Measurements from ENCODE around the gene PHTF2. TPM values are rescaled to one million over a fixed set of nuclear protein-coding genes. Genes with fewer than 3 reads are reported as not detected.

PHTF2 gene
- total RNA-seq, 1 donor from 2014 or later, result 14.5 TPM

DNA sequence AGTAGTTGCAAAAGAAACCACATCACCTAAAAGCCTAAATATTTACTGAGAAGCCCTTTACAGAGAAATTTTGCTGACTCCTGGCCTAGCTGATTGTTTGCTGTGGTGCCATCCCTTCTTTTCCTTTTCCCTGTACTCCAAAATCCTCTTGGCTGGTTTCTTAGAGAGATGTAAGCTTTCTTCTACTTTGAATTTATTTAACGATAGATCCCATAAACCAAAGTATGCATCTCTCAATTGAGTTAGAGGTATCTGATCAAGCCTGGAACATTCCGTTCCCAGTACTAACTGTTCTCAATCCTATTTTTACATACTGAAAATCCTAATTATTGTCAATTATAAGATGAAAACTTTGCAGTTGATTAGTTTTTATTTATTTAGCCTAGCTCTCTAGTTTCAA is 6.6 kb upstream of the PHTF2 start:
- DNase-seq (ENCODE audit: low spot score), result no peak

- DNase-seq (ENCODE audit: low spot score), result no peak
Observed at GRCh38 chr7:77794000-77794399, 4.6 kb upstream of the PHTF2 start.

GRCh38 chr7:77796109-77796508 is 2.5 kb upstream of the PHTF2 start:
- no peak for DNase-seq (ENCODE audit: low spot score)

- no peak for DNase-seq (ENCODE audit: low spot score)
Observed at GRCh38 chr7:77796960-77797359, 1.6 kb upstream of the PHTF2 start.

DNA sequence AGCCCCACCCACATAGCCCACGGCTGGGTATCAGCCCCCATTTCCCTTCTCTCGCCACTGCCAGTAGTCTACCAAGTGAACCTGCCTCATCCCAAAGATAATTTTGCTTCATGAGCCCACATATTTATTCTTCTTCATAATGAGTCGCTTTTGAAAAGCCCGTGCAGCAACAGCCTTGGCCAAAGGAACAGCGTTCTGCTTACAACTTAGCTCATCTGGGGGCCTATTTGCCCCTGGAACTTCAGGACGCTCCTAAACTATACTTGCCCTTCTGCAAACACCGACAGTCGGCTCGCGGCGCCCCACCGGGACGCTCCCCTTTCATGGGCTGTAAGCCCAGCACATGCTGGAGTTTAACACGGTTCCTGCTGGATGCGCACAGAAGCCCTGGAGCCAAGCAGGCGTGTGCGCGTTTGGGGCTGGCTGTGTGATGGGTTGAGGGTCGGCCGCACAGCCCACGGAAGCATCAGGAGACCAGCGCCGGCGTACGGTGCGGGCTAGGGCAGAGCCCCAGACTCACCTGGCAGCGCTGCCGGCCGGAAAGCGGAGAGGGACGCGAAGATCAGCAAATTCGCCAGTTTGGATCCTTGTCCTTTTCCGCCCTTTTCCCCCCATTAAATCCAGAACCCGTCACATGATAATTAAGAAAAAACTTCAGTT is 709 bp upstream of the PHTF2 start:
- DNase-seq (ENCODE audit: low spot score), result no peak

DNA sequence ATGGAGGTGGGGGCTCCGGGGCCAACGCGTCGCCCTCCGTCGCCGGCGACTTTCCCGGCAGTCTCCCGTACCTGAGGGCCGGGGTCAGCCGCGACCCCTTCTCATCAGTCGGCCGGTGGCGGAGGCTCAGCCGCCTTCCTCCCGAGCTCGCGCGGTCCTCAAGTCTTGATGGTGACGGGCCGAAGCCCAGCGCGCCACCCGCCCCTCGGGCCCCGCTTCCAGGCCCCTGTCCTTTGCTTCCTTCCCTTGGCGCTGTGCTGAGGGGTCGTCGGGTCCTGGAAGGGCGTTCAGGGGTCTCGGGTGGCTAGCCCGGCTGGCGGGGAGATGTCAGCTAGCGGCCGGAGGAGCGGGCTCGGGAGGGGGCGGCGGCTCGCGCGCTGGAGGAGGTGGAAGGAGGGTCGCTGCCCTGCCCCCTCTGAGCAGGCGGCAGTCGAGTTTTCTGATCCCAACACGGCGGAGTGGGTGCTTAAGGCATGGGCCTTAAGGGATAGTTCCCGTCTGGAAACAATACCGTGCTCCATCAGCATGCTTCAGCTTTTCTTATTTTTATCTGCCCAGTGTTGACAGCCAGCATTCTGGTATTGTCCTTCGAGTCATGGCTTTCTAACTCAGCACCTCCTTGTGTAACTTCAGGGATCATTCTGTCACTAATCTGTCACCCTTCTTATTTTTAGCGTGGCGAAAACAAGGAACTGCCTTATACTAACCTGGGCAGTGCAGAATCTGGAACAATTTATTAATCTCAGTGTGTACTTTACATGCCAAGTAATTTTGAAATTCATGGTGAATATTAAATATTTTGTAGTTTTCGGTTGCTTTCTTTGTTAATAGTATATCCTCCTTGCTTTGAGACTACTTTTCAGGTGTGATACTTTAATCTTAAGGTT is 748 bp downstream of the PHTF2 start:
- no peak for DNase-seq (ENCODE audit: low spot score)

DNA sequence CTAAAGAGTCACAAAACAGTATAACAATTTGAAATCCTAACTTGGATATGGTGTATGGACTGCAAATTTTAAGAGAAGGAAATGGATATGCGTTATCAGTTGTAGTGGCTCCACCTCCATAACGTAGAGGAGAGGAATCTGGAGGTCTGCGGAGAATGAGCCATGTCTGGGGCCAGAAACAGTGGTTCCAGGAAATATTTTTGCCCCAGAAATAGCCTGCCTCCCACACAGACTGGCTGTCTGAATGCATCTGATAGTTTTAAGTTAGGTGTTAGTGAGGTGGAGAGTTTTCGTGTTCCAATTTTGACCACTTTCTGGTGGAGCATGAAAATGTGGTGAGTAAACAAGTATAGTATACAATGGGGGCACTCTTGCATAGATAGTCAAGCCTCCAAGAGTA is 1.6 kb downstream of the PHTF2 start:
- DNase-seq (ENCODE audit: low spot score), result no peak

DNA sequence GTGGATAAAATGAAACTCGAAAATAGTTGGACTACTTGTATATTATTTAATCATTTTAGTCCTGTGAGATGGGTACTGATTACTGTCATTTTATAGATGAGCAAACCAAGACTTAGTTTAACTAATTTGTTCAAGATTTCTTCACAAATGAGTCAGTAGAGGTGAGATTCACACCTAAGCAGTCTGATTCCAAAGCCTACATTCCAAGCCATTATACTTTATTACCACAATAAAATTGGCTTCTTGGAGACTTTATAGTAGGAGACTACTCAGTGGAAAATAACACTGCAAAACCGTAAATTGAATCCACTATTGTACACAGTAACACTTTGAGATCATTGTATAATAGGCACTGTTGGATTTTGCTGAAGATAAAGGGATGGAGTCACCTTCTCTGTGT is 2.2 kb downstream of the PHTF2 start:
- DNase-seq (ENCODE audit: low spot score), result no peak

- no peak for DNase-seq (ENCODE audit: low spot score)
Observed at GRCh38 chr7:77802557-77803405, 4.2 kb downstream of the PHTF2 start.

- no peak for DNase-seq (ENCODE audit: low spot score)
Observed at GRCh38 chr7:77806425-77806824, 7.9 kb downstream of the PHTF2 start.

DNA sequence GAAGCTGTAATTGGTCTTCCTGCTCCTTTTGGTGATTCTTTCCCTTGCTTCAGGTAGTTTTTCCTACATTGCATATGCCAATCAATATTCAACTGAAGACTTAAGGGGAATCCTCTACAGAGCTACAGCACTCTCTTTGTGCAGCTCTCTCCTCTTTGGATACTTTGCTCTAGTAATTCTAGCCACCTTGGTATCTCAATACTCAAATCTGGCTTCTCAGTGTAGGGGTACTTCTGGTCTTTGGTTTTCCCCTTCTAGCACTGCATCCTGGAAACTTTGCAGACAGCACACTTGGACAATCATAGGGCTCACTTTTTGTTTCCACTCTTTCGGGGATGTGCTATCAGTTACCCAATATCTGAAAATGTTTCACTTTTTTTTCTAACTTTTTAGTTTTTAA is 9.9 kb downstream of the PHTF2 start:
- no peak for DNase-seq (ENCODE audit: low spot score)

GRCh38 chr7:77811516-77812289 is 13.1 kb downstream of the PHTF2 start:
- DNase-seq (ENCODE audit: low spot score), result no peak

GRCh38 chr7:77812290-77812685 is 13.7 kb downstream of the PHTF2 start:
- DNase-seq (ENCODE audit: low spot score), result no peak

- no peak for DNase-seq (ENCODE audit: low spot score)
Observed at GRCh38 chr7:77813180-77813579, 14.6 kb downstream of the PHTF2 start.

GRCh38 chr7:77819021-77819420 is 20.4 kb downstream of the PHTF2 start:
- DNase-seq (ENCODE audit: low spot score), result no peak

DNA sequence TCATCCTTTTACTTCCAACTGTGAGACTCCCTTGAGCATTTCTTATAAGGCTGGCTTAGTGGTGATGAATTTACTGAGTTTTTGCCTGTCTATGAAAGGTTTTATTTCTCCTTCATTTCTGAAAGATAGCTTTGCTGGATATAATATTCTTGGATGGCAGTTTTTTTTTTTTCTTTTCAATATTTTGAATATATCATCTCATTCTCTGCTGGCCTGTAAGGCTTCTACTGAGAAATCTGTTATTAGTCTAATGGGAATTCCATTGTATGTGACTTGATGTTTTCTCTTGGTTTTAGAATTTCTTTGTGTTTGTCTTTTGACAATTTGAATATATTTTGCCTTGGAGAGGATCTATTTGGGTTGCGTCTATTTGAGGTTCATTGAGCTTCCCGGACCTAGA is 22.4 kb downstream of the PHTF2 start:
- no peak for DNase-seq (ENCODE audit: low spot score)

DNA sequence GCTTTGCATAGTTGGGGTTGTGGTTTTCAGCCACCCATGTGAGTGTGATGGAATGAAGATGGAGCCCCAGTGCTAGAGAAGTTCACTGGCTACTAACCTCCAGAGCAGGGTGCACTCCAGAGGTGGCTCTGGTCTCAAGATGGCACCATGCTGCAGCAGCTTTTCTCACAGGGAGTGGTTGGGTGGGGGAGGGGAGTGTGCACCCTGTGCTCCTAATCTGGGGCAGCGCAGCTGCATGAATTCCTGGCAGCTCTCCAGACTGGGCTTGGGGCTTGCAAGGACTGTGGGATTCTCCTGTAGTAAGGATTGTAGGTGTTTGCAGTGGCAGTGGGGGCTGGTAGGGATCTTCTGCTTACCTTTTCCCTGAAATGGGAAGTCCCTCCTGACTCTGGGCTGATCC is 23.7 kb downstream of the PHTF2 start:
- no peak for DNase-seq (ENCODE audit: low spot score)

GRCh38 chr7:77823787-77824186 is 25.2 kb downstream of the PHTF2 start:
- DNase-seq (ENCODE audit: low spot score), result no peak

DNA sequence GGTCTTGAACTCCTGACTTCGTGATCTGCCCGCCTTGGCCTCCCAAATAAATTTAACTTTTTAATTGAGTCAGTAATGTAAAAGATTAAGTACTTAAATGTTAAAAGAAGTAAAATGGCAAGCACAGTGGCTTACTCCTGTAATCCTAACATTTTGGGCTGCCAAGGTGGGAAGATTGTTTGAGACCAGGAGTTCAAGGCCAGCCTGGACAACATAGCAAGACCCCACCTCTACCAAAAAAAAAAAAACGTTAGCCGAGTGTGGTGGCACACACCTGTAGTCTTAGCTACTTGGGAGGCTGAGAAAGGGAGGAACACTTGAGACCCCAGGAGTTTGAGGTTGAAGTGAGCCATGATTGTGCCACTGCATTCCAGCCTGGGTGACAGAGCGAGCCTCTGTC is 26.1 kb downstream of the PHTF2 start:
- no peak for DNase-seq (ENCODE audit: low spot score)

- no peak for DNase-seq (ENCODE audit: low spot score)
Observed at GRCh38 chr7:77825131-77825530, 26.6 kb downstream of the PHTF2 start.

- no peak for DNase-seq (ENCODE audit: low spot score)
Observed at GRCh38 chr7:77826300-77826699, 27.7 kb downstream of the PHTF2 start.

Data from mesenteric fat pad (tissue), 1 donor.